ENCODE results near the gene NMT1.

- TF ChIP-seq GATA2 (IDR thresholded peaks at IDR 0.05; ENCODE audit: low read depth, low read length), result no peak
- TF ChIP-seq GATA3 (IDR thresholded peaks at IDR 0.05; ENCODE audit: low read depth, low read length), result no peak
Measured at GRCh38 chr17:45091778-45092425, 30.8 kb downstream of the NMT1 start.

All from SH-SY5Y (cell line).